NCI-H1092 (cell line): ENCODE data around the gene ANKEF1.
"Not testable (repeated sequence)": the region's sequence is repeated elsewhere in the genome, so short reads cannot be mapped to it uniquely, and the experiment has no call there.

Source experiments
- DNase-seq: peaks from one replicate; lab custom pipeline; 2025; lab: John Stamatoyannopoulos, UW

The ANKEF1 gene

GRCh38 chr20:10032269-10032668, 2.5 kb upstream of the ANKEF1 start:
- not testable (repeated sequence) for DNase-seq

- no peak for DNase-seq
Measured at GRCh38 chr20:10033905-10034650, 709 bp upstream of the ANKEF1 start.

- DNase-seq, result not testable (repeated sequence)
Measured at GRCh38 chr20:10036321-10036720, 1.5 kb downstream of the ANKEF1 start.

- no peak for DNase-seq
Measured at GRCh38 chr20:10040070-10040975, 5.5 kb downstream of the ANKEF1 start.

GRCh38 chr20:10042086-10042485, 7.3 kb downstream of the ANKEF1 start:
- no peak for DNase-seq

GRCh38 chr20:10047427-10047826, 12.6 kb downstream of the ANKEF1 start:
- no peak for DNase-seq

GRCh38 chr20:10051185-10051584, 16.4 kb downstream of the ANKEF1 start:
- no peak for DNase-seq

GRCh38 chr20:10059006-10059405, 24.2 kb downstream of the ANKEF1 start:
- no peak for DNase-seq

- peak; percentile 73 for DNase-seq
Measured at GRCh38 chr20:10060226-10060625, 25.4 kb downstream of the ANKEF1 start.

- DNase-seq, result peak; percentile 85
Measured at GRCh38 chr20:10061641-10062040, 26.9 kb downstream of the ANKEF1 start.

- no peak for DNase-seq
Measured at GRCh38 chr20:10063482-10063881, 28.7 kb downstream of the ANKEF1 start.

- no peak for DNase-seq
Measured at GRCh38 chr20:10064611-10065010, 29.8 kb downstream of the ANKEF1 start.

- DNase-seq, result no peak
Measured at GRCh38 chr20:10065154-10065833, 30.5 kb downstream of the ANKEF1 start.

GRCh38 chr20:10067321-10067720, 32.5 kb downstream of the ANKEF1 start:
- DNase-seq, result no peak

GRCh38 chr20:10074513-10074912, 39.7 kb downstream of the ANKEF1 start:
- no peak for DNase-seq

GRCh38 chr20:10075606-10076005, 40.8 kb downstream of the ANKEF1 start:
- no peak for DNase-seq

- no peak for DNase-seq
Measured at GRCh38 chr20:10076126-10077080, 41.6 kb downstream of the ANKEF1 start.

- DNase-seq, result no peak
Measured at GRCh38 chr20:10077081-10077471, 42.3 kb downstream of the ANKEF1 start.

GRCh38 chr20:10077886-10078285, 43.1 kb downstream of the ANKEF1 start:
- no peak for DNase-seq

GRCh38 chr20:10078403-10078802, 43.6 kb downstream of the ANKEF1 start:
- no peak for DNase-seq

- no peak for DNase-seq
Measured at GRCh38 chr20:10079964-10080363, 45.2 kb downstream of the ANKEF1 start.
